ENCODE data around the gene OR10AD1.
"Not testable (repeated sequence)": the region's sequence is repeated elsewhere in the genome, so short reads cannot be mapped to it uniquely, and the experiment has no call there.

OR10AD1 gene

GRCh38 chr12:48203192-48203591, at the start of gene OR10AD1:
OR10AD1 (minus strand) TSS chr12:48203292; CDS start chr12:48203292, 0 bp downstream.
- Histone ChIP-seq H3K27me3 (ENCODE audit: control insufficient read depth in 1 of 2, insufficient read depth in 2 of 2, low read length in 2 of 2) (no peaks in the 10 kb centered on the region), H3K4me1 (ENCODE audit: control insufficient read depth in 1 of 2, insufficient read depth in 2 of 2, low read length in 2 of 2) (peaks cover 3 to 12% of the 10 kb centered on the region in 2 donors), H3K27ac (ENCODE audit: low read depth, low read length) (no peak within 1 kb of the TSS), H3K36me3 (ENCODE audit: control insufficient read depth in 1 of 2, insufficient read depth in 2 of 2, low read length in 2 of 2) (peaks cover 0 to 4% of the 10 kb centered on the region in 2 donors), H3K9me3 (ENCODE audit: control insufficient read depth in 1 of 2, low read length in 2 of 2) (peaks cover 26 to 37% of the 10 kb centered on the region in 2 donors), H3K9ac (ENCODE audit: low read depth in 1 of 2, low read length in 2 of 2) (no peak within 1 kb of the TSS), H3K4me3 (ENCODE audit: low read depth in 1 of 2, low read length in 2 of 2) (no peak within 1 kb of the TSS)

GRCh38 chr12:48247181-48247966, 44.3 kb upstream of the OR10AD1 start:
- Histone ChIP-seq H3K27ac (ENCODE audit: low read depth, low read length) (no peak overlapping the region), H3K27me3 (ENCODE audit: control insufficient read depth in 1 of 2, insufficient read depth in 2 of 2, low read length in 2 of 2) (peaks cover 0 to 4% of the 10 kb centered on the region in 2 donors), H3K4me3 (ENCODE audit: low read depth in 1 of 2, low read length in 2 of 2) (no peak overlapping the region), H3K9me3 (ENCODE audit: control insufficient read depth in 1 of 2, low read length in 2 of 2) (peaks cover 3 to 7% of the 10 kb centered on the region in 2 donors), H3K9ac (ENCODE audit: low read depth in 1 of 2, low read length in 2 of 2) (no peak overlapping the region), H3K36me3 (ENCODE audit: control insufficient read depth in 1 of 2, insufficient read depth in 2 of 2, low read length in 2 of 2) (no peaks in the 10 kb centered on the region), H3K4me1 (ENCODE audit: control insufficient read depth in 1 of 2, insufficient read depth in 2 of 2, low read length in 2 of 2) (no peaks in the 10 kb centered on the region)

GRCh38 chr12:48237162-48237561, 34.1 kb upstream of the OR10AD1 start:
- Histone ChIP-seq H3K36me3 (ENCODE audit: control insufficient read depth in 1 of 2, insufficient read depth in 2 of 2, low read length in 2 of 2) (no peaks in the 10 kb centered on the region), H3K4me3 (ENCODE audit: low read depth in 1 of 2, low read length in 2 of 2) (no peak overlapping the region), H3K27ac (ENCODE audit: low read depth, low read length) (no peak overlapping the region), H3K27me3 (ENCODE audit: control insufficient read depth in 1 of 2, insufficient read depth in 2 of 2, low read length in 2 of 2) (no peaks in the 10 kb centered on the region), H3K4me1 (ENCODE audit: control insufficient read depth in 1 of 2, insufficient read depth in 2 of 2, low read length in 2 of 2) (no peaks in the 10 kb centered on the region), H3K9me3 (ENCODE audit: control insufficient read depth in 1 of 2, low read length in 2 of 2) (peaks cover 0 to under 1% of the 10 kb centered on the region in 2 donors), H3K9ac (ENCODE audit: low read depth in 1 of 2, low read length in 2 of 2) (no peak overlapping the region)

- H3K27ac ChIP-seq (ENCODE audit: low read depth, low read length), result no peak overlapping the region
Measured at GRCh38 chr12:48235796-48236333, 32.8 kb upstream of the OR10AD1 start.

DNA sequence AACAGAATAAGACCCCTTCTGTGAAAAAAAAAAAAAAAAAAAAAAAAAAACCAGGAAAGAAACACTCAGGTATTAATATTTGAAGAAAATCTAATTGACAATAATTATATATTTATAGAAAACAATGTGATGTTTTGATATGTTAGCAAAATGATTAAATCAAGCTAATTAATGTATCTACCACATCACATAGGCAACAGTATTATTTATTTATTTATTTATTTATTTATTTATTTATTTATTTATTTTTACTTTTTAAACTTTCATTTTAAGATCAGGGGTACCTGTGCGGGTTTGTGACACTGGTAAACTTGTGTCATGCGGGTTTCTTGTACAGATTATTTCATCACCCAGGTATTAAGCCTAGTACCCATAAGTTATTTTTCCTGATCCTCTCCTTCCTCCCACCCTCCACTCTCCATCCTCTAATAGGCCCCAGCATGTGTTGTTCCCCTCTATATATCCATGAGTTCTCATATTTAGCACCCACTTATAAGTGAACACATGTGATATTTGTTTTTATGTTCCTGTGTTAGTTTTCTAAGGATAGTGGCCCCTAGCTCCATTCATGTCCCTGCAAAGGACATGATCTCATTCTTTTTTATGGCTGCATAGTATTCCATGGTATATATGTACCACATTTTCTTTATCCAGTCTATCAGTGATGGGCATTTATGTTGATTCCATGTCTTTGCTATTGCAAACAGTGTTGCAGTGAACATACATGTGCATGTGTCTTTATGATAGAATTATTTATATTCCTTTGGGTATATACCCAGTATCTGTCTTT, 28.3 kb upstream of the OR10AD1 start:
- not testable (repeated sequence) for H3K9ac ChIP-seq (ENCODE audit: low read depth in 1 of 2, low read length in 2 of 2); H3K4me3 ChIP-seq (ENCODE audit: low read depth in 1 of 2, low read length in 2 of 2); H3K36me3 ChIP-seq (ENCODE audit: control insufficient read depth in 1 of 2, insufficient read depth in 2 of 2, low read length in 2 of 2); H3K27me3 ChIP-seq (ENCODE audit: control insufficient read depth in 1 of 2, insufficient read depth in 2 of 2, low read length in 2 of 2); H3K27ac ChIP-seq (ENCODE audit: low read depth, low read length); H3K4me1 ChIP-seq (ENCODE audit: control insufficient read depth in 1 of 2, insufficient read depth in 2 of 2, low read length in 2 of 2); H3K9me3 ChIP-seq (ENCODE audit: control insufficient read depth in 1 of 2, low read length in 2 of 2)

More at GRCh38 chr12:48235796-48236333, 32.8 kb upstream of the OR10AD1 start:
- H3K36me3 ChIP-seq (ENCODE audit: control insufficient read depth in 1 of 2, insufficient read depth in 2 of 2, low read length in 2 of 2), result no peaks in the 10 kb centered on the region
- H3K27me3 ChIP-seq (ENCODE audit: control insufficient read depth in 1 of 2, insufficient read depth in 2 of 2, low read length in 2 of 2), result no peaks in the 10 kb centered on the region
- H3K9me3 ChIP-seq (ENCODE audit: control insufficient read depth in 1 of 2, low read length in 2 of 2), result no peaks in the 10 kb centered on the region
- H3K4me3 ChIP-seq (ENCODE audit: low read depth in 1 of 2, low read length in 2 of 2), result no peak overlapping the region
- no peak overlapping the region for H3K9ac ChIP-seq (ENCODE audit: low read depth in 1 of 2, low read length in 2 of 2)
- H3K4me1 ChIP-seq (ENCODE audit: control insufficient read depth in 1 of 2, insufficient read depth in 2 of 2, low read length in 2 of 2), result no peaks in the 10 kb centered on the region

DNA sequence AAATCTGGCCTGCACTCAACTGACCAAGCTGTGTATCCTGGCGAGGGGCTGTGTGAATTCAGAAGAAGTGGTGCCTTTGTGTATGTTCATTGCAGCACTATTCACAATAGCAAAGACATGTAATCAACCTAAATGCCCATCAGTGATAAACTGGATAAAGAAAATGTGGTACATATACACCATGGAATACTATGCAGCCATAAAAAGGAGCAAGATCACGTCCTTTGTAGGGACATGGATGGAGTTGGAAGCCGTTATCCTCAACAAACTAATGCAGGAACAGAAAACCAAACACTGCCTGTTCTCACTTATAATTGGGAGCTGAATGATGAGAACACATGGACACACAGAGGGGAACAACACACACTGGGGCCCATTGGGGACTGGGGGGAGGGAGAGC, 21.4 kb upstream of the OR10AD1 start:
- H3K36me3 ChIP-seq (ENCODE audit: control insufficient read depth in 1 of 2, insufficient read depth in 2 of 2, low read length in 2 of 2); H3K9me3 ChIP-seq (ENCODE audit: control insufficient read depth in 1 of 2, low read length in 2 of 2); H3K4me1 ChIP-seq (ENCODE audit: control insufficient read depth in 1 of 2, insufficient read depth in 2 of 2, low read length in 2 of 2); H3K27me3 ChIP-seq (ENCODE audit: control insufficient read depth in 1 of 2, insufficient read depth in 2 of 2, low read length in 2 of 2); H3K27ac ChIP-seq (ENCODE audit: low read depth, low read length); H3K4me3 ChIP-seq (ENCODE audit: low read depth in 1 of 2, low read length in 2 of 2); H3K9ac ChIP-seq (ENCODE audit: low read depth in 1 of 2, low read length in 2 of 2): not testable (repeated sequence)

DNA sequence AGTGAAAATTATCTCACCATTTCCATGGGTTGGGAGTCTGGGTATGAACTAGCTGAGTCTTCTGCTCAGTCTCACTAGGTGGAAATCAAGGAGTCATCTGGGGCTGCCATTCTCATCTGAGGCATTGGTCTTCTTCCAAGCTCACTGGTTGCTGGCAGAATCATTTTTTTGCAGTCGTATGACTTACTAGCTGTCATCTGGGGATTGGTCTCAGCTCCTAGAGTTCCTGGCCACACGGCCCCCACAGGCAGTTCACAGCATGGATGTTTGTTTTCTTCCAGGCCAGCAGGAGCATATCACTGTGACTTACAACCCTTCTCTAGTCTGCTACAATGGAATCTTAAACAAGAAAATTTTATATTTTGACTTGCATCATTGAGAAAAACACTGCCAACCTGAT, 18.6 kb upstream of the OR10AD1 start:
- no peak overlapping the region for H3K9ac ChIP-seq (ENCODE audit: low read depth in 1 of 2, low read length in 2 of 2)
- no peak overlapping the region for H3K27ac ChIP-seq (ENCODE audit: low read depth, low read length)
- no peaks in the 10 kb centered on the region for H3K4me1 ChIP-seq (ENCODE audit: control insufficient read depth in 1 of 2, insufficient read depth in 2 of 2, low read length in 2 of 2)
- H3K4me3 ChIP-seq (ENCODE audit: low read depth in 1 of 2, low read length in 2 of 2), result no peak overlapping the region
- no peaks in the 10 kb centered on the region for H3K36me3 ChIP-seq (ENCODE audit: control insufficient read depth in 1 of 2, insufficient read depth in 2 of 2, low read length in 2 of 2)
- no peaks in the 10 kb centered on the region for H3K9me3 ChIP-seq (ENCODE audit: control insufficient read depth in 1 of 2, low read length in 2 of 2)
- peaks cover 0 to under 1% of the 10 kb centered on the region in 2 donors for H3K27me3 ChIP-seq (ENCODE audit: control insufficient read depth in 1 of 2, insufficient read depth in 2 of 2, low read length in 2 of 2)

- Histone ChIP-seq H3K36me3 (ENCODE audit: control insufficient read depth in 1 of 2, insufficient read depth in 2 of 2, low read length in 2 of 2) (no peaks in the 10 kb centered on the region), H3K9ac (ENCODE audit: low read depth in 1 of 2, low read length in 2 of 2) (no peak overlapping the region), H3K4me1 (ENCODE audit: control insufficient read depth in 1 of 2, insufficient read depth in 2 of 2, low read length in 2 of 2) (no peaks in the 10 kb centered on the region), H3K9me3 (ENCODE audit: control insufficient read depth in 1 of 2, low read length in 2 of 2) (no peaks in the 10 kb centered on the region), H3K27ac (ENCODE audit: low read depth, low read length) (no peak overlapping the region), H3K4me3 (ENCODE audit: low read depth in 1 of 2, low read length in 2 of 2) (no peak overlapping the region), H3K27me3 (ENCODE audit: control insufficient read depth in 1 of 2, insufficient read depth in 2 of 2, low read length in 2 of 2) (peaks cover 0 to 5% of the 10 kb centered on the region in 2 donors)
Measured at GRCh38 chr12:48220701-48221100, 17.6 kb upstream of the OR10AD1 start.

GRCh38 chr12:48219631-48220030, 16.5 kb upstream of the OR10AD1 start:
- Histone ChIP-seq H3K27ac (ENCODE audit: low read depth, low read length) (no peak overlapping the region), H3K9ac (ENCODE audit: low read depth in 1 of 2, low read length in 2 of 2) (no peak overlapping the region), H3K4me1 (ENCODE audit: control insufficient read depth in 1 of 2, insufficient read depth in 2 of 2, low read length in 2 of 2) (no peaks in the 10 kb centered on the region)

GRCh38 chr12:48216785-48217184, 13.7 kb upstream of the OR10AD1 start:
- Histone ChIP-seq H3K27ac (ENCODE audit: low read depth, low read length) (no peak overlapping the region), H3K27me3 (ENCODE audit: control insufficient read depth in 1 of 2, insufficient read depth in 2 of 2, low read length in 2 of 2) (peaks cover 0 to 10% of the 10 kb centered on the region in 2 donors), H3K4me1 (ENCODE audit: control insufficient read depth in 1 of 2, insufficient read depth in 2 of 2, low read length in 2 of 2) (no peaks in the 10 kb centered on the region), H3K9me3 (ENCODE audit: control insufficient read depth in 1 of 2, low read length in 2 of 2) (no peaks in the 10 kb centered on the region), H3K9ac (ENCODE audit: low read depth in 1 of 2, low read length in 2 of 2) (no peak overlapping the region), H3K4me3 (ENCODE audit: low read depth in 1 of 2, low read length in 2 of 2) (no peak overlapping the region), H3K36me3 (ENCODE audit: control insufficient read depth in 1 of 2, insufficient read depth in 2 of 2, low read length in 2 of 2) (no peaks in the 10 kb centered on the region)

More at GRCh38 chr12:48219631-48220030, 16.5 kb upstream of the OR10AD1 start:
- no peaks in the 10 kb centered on the region for H3K9me3 ChIP-seq (ENCODE audit: control insufficient read depth in 1 of 2, low read length in 2 of 2)
- H3K4me3 ChIP-seq (ENCODE audit: low read depth in 1 of 2, low read length in 2 of 2), result no peak overlapping the region
- H3K36me3 ChIP-seq (ENCODE audit: control insufficient read depth in 1 of 2, insufficient read depth in 2 of 2, low read length in 2 of 2), result no peaks in the 10 kb centered on the region
- peaks cover 0 to 10% of the 10 kb centered on the region in 2 donors for H3K27me3 ChIP-seq (ENCODE audit: control insufficient read depth in 1 of 2, insufficient read depth in 2 of 2, low read length in 2 of 2)

Measured in duodenal mucosa (tissue), 2 donors.